Measurements from ENCODE around the gene SMCP.
A peak's percentile ranks its signal among the peaks of the same experiment; 100 is the strongest.

Gene SMCP

GRCh38 chr1:152861374-152861773 is 16.7 kb upstream of the SMCP start:
- TF ChIP-seq, protein P1, sequence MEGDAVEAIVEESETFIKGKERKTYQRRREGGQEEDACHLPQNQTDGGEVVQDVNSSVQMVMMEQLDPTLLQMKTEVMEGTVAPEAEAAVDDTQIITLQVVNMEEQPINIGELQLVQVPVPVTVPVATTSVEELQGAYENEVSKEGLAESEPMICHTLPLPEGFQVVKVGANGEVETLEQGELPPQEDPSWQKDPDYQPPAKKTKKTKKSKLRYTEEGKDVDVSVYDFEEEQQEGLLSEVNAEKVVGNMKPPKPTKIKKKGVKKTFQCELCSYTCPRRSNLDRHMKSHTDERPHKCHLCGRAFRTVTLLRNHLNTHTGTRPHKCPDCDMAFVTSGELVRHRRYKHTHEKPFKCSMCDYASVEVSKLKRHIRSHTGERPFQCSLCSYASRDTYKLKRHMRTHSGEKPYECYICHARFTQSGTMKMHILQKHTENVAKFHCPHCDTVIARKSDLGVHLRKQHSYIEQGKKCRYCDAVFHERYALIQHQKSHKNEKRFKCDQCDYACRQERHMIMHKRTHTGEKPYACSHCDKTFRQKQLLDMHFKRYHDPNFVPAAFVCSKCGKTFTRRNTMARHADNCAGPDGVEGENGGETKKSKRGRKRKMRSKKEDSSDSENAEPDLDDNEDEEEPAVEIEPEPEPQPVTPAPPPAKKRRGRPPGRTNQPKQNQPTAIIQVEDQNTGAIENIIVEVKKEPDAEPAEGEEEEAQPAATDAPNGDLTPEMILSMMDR (IDR thresholded peaks at IDR 0.05; ENCODE audit: insufficient read depth, missing control alignments): no peak
- DNase-seq (ENCODE audit: insufficient read length, low spot score) (no peak), FAIRE-seq (no peak)

GRCh38 chr1:152864443-152864842 is 13.7 kb upstream of the SMCP start:
- TF ChIP-seq, protein P1 (IDR thresholded peaks at IDR 0.05; ENCODE audit: insufficient read depth, missing control alignments): no peak
- no peak for FAIRE-seq
- DNase-seq (ENCODE audit: insufficient read length, low spot score): no peak

- TF ChIP-seq, protein P1 (IDR thresholded peaks at IDR 0.05; ENCODE audit: insufficient read depth, missing control alignments): no peak
- DNase-seq (ENCODE audit: insufficient read length, low spot score) (no peak), FAIRE-seq (no peak)
These were observed 11.8 kb upstream of the SMCP start for GRCh38 chr1:152866321-152866720.

GRCh38 chr1:152869808-152870419 is 8.2 kb upstream of the SMCP start:
- TF ChIP-seq, protein P1 (IDR thresholded peaks at IDR 0.05; ENCODE audit: insufficient read depth, missing control alignments): peak; percentile 93
- FAIRE-seq: no peak
- DNase-seq (ENCODE audit: insufficient read length, low spot score): no peak

- TF ChIP-seq, protein P1 (IDR thresholded peaks at IDR 0.05; ENCODE audit: insufficient read depth, missing control alignments): peak; percentile 26
- FAIRE-seq (no peak), DNase-seq (ENCODE audit: insufficient read length, low spot score) (no peak)
These were observed 7.0 kb upstream of the SMCP start for GRCh38 chr1:152870831-152871730.

GRCh38 chr1:152871731-152872126 is 6.4 kb upstream of the SMCP start:
- no peak for FAIRE-seq
- no peak for DNase-seq (ENCODE audit: insufficient read length, low spot score)
- TF ChIP-seq, protein P1 (IDR thresholded peaks at IDR 0.05; ENCODE audit: insufficient read depth, missing control alignments): no peak

- FAIRE-seq (no peak), DNase-seq (ENCODE audit: insufficient read length, low spot score) (no peak)
- TF ChIP-seq, protein P1 (IDR thresholded peaks at IDR 0.05; ENCODE audit: insufficient read depth, missing control alignments): no peak
These were observed 4.6 kb upstream of the SMCP start for GRCh38 chr1:152873495-152873894.
